Endothelial cell (in vitro differentiated cells): ENCODE data around the gene NEDD9. TPM values are rescaled to one million over a fixed set of nuclear protein-coding genes. Genes with fewer than 3 reads are reported as not detected.

Source experiments
- DNase-seq: peaks from one replicate; pipeline ENCODE4 v3.0.0; 2021; ENCODE audit warnings: low spot score
- H3K27ac Mint-ChIP-seq: one replicate; pipeline ENCODE4 v1.8.0; 2021; ENCODE audit warnings: mixed read lengths, inconsistent platforms; ENCODE audit not compliant: unreplicated experiment
- H3K27me3 Mint-ChIP-seq: one replicate; pipeline ENCODE4 v1.8.0; 2021; ENCODE audit warnings: mild to moderate bottlenecking, moderate library complexity, mixed read lengths, inconsistent platforms; ENCODE audit not compliant: unreplicated experiment
- H3K36me3 Mint-ChIP-seq: one replicate; pipeline ENCODE4 v1.8.0; 2021; ENCODE audit warnings: mild to moderate bottlenecking, low read depth, mixed read lengths, inconsistent platforms; ENCODE audit not compliant: unreplicated experiment
- H3K4me1 Mint-ChIP-seq: one replicate; pipeline ENCODE4 v1.8.0; 2021; ENCODE audit warnings: mild to moderate bottlenecking, mixed read lengths, inconsistent platforms; ENCODE audit not compliant: unreplicated experiment
- H3K4me3 Mint-ChIP-seq: one replicate; pipeline ENCODE4 v1.8.0; 2021; ENCODE audit warnings: mild to moderate bottlenecking, mixed read lengths, inconsistent platforms; ENCODE audit not compliant: unreplicated experiment
- H3K9me3 Mint-ChIP-seq: one replicate; pipeline ENCODE4 v1.8.0; 2021; ENCODE audit warnings: mixed read lengths, inconsistent platforms; ENCODE audit not compliant: unreplicated experiment
- total RNA-seq: library from RNA; stranded (reverse); fragmentation: NEBNext Ultra II Directional; extraction: Animal tissue kit (Norgen Biotek cat#: 25700); gene quantifications from one replicate; pipeline ENCODE4 v1.2.1, GENCODE V29; 2021; ENCODE audit not compliant: unreplicated experiment
- TF ChIP-seq, protein P1 (sequence below): fragments of 200-600 bp; sonication (generic); IDR thresholded peaks from one replicate; pipeline ENCODE4 v1.5.0; 2021; ENCODE audit warnings: antibody characterized with exemption; ENCODE audit not compliant: unreplicated experiment

The NEDD9 gene
- total RNA-seq, 1 donor from 2014 or later, result 3.2 TPM

DNA sequence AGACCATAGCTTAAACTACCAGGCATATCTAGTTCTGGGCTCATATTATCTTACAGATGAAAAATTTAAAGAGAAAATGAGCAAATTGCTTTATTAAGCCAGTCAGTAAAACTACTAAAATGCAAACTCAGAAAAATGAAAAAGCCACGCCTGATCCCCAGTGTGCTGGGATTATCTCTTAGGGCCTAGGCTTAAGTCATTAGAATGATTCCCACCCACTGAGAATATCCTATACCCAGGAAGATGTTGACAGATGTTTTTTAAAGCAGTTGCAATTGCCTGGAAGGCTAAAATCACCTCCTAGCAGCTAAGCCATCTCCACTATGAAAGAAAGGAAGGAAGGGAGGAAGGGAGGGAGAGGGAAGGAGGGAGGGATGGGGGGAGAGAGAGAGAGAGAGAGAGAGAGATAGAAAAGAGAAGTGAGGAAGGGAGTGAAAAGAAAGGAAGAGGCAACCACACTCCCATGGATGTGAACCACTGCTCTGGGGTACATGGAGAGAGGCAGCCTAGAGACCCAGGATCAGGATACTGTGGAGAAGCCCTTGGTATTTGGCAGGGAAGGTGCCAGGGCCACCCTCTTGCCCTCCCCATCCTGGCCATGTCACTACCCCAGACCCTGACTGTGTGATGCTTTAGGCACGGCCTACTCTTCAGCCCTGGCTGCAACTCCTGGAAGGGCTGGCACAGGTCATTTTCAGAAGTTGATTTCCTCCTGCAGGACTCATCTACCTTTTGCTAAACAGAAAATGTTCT, 21.9 kb downstream of the NEDD9 start:
- DNase-seq, result no peak
- Mint-ChIP-seq H3K36me3 (no peaks in the 10 kb centered on the region), H3K4me3 (no peak overlapping the region), H3K9me3 (no peaks in the 10 kb centered on the region), H3K27me3 (peaks cover 2% of the 10 kb centered on the region), H3K27ac (no peak overlapping the region), H3K4me1 (peaks cover 51% of the 10 kb centered on the region)
- TF ChIP-seq, protein P1, sequence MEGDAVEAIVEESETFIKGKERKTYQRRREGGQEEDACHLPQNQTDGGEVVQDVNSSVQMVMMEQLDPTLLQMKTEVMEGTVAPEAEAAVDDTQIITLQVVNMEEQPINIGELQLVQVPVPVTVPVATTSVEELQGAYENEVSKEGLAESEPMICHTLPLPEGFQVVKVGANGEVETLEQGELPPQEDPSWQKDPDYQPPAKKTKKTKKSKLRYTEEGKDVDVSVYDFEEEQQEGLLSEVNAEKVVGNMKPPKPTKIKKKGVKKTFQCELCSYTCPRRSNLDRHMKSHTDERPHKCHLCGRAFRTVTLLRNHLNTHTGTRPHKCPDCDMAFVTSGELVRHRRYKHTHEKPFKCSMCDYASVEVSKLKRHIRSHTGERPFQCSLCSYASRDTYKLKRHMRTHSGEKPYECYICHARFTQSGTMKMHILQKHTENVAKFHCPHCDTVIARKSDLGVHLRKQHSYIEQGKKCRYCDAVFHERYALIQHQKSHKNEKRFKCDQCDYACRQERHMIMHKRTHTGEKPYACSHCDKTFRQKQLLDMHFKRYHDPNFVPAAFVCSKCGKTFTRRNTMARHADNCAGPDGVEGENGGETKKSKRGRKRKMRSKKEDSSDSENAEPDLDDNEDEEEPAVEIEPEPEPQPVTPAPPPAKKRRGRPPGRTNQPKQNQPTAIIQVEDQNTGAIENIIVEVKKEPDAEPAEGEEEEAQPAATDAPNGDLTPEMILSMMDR, result no peak

DNA sequence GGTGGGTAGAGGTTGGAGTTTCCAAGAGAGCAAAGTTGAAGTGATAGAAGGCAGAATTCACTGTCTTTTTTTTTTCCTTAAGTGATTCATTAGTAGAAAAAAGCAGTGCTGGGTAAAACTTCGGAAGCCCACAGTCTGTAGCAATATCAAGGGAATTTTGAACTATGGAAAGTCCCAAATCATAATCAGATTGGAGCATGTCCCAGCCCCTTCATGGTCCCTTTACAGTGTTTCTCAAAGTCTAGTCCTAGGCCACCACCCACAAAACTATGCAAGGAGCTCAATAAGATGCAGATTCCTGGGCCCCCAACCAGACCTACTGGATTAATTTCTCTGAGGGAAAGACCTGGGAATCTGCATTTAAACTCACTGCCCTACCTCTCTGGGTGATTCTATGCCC, 22.6 kb downstream of the NEDD9 start:
- H3K27me3 Mint-ChIP-seq, result peaks cover 1% of the 10 kb centered on the region
- H3K27ac Mint-ChIP-seq, result peak overlapping the region; percentile 57
- no peaks in the 10 kb centered on the region for H3K9me3 Mint-ChIP-seq
- H3K4me1 Mint-ChIP-seq, result peaks cover 44% of the 10 kb centered on the region
- TF ChIP-seq, protein P1, result no peak
- no peak overlapping the region for H3K4me3 Mint-ChIP-seq
- no peaks in the 10 kb centered on the region for H3K36me3 Mint-ChIP-seq
- no peak for DNase-seq

DNA sequence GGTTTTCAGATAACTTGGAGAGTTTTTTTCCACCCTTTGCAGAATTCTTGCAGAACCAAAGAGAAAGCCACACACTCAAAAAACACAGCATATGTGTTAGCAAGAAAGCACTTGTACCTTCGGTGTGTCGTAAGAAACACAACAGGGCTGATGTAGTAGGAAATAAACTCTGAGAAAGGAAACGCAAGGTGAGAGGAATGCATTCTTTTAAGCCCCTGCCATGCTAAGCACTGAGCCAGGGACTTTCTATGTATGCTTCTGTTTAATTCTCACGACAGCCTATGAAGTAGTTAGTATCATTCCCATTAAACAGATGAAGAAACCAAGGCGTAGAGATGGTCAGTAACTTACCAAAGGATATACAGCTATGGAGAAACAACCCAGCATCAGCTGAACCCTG, 23.1 kb downstream of the NEDD9 start:
- Mint-ChIP-seq H3K27me3 (no peaks in the 10 kb centered on the region), H3K27ac (peak overlapping the region; percentile 57), H3K36me3 (no peaks in the 10 kb centered on the region), H3K4me1 (peaks cover 43% of the 10 kb centered on the region), H3K9me3 (no peaks in the 10 kb centered on the region), H3K4me3 (no peak overlapping the region)
- TF ChIP-seq, protein P1, result no peak
- DNase-seq, result no peak

DNA sequence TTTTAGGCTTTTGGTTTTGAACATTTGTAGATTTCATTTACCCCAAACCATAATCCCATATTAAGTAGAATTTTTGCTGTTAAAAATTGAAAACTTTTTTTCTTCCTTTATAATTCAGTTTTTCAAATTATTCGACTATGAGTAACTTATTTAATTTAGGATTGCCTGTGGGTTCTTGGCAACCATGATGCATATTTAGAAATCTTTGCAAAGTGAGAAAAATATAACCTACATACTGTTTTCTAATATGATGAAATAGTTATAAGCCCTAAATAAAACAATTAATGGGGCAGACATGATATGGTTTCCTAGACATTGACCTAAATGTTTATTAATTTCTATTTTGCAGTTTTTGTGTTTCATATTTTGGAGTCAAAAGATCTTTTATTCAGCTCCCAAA, 23.6 kb downstream of the NEDD9 start:
- Mint-ChIP-seq H3K27me3 (no peaks in the 10 kb centered on the region), H3K27ac (no peak overlapping the region), H3K9me3 (no peaks in the 10 kb centered on the region), H3K36me3 (no peaks in the 10 kb centered on the region), H3K4me1 (peaks cover 44% of the 10 kb centered on the region), H3K4me3 (no peak overlapping the region)
- DNase-seq, result no peak
- TF ChIP-seq, protein P1, result no peak

DNA sequence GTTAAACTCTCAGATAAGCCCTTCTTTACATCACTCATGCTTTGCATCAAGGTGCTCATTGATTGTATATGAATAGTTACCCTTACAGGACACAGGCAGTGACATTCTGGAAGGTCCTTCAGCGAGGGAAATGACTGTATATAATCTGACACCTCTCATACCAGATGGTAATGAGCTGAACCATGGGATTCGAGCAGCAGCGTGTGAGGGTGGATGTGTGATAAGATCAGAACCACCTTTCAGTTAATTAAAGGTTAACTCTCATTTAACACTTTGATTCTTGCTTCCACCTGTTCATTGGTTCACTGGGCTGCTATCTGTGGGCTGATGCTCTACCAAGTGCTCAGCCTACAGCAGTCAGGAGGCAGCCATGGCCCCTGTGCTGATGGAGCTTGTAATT, 24.2 kb downstream of the NEDD9 start:
- TF ChIP-seq, protein P1, result no peak
- Mint-ChIP-seq H3K9me3 (no peaks in the 10 kb centered on the region), H3K27me3 (no peaks in the 10 kb centered on the region), H3K36me3 (no peaks in the 10 kb centered on the region), H3K4me3 (no peak overlapping the region), H3K27ac (no peak overlapping the region), H3K4me1 (peaks cover 44% of the 10 kb centered on the region)
- no peak for DNase-seq
